Prostate gland (tissue), 2 donors: Measurements from ENCODE around the gene HABP2.

Source experiments
- POLR2AphosphoS5 ChIP-seq: sonication (generic); formaldehyde crosslinking; IDR thresholded peaks from one replicate; pipeline ENCODE4 v1.6.1; 2017; ENCODE audit warnings: antibody characterized with exemption
- TF ChIP-seq, protein P1 (sequence below), 4 experiments: fragments of 200-600 bp in 2 of 4; fragments of 450-650 bp in 2 of 4; sonication (generic) in 2 of 4; IDR thresholded peaks; 1 replicate in 3 of 4; 2 replicates in 1 of 4; pipeline ENCODE4 v1.5.1; 2016 to 2019; ENCODE audit warnings: antibody characterized with exemption in 4 of 4, mild to moderate bottlenecking in 2 of 4, moderate library complexity in 2 of 4

DNA sequence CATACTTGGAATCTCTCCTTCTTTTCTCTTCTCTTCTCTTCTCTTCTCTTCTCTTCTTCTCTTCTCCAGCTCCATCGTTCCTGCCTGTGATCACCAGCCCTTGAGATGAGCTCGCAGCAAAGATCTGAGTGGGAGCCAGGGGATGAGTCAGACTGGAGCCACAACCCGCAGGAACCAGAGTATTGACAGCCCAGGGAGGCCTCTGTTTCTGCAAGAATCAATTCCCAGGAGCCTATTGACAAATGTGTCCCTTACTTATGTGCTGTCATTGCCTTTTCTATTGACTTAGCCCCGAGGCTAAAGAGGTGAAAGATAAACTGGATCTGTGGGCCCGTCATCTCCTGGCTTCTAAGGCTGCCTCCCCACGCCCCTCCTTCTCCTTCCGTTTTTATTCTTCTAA, 13.1 kb upstream of the HABP2 start:
- no peak for TF ChIP-seq POLR2AphosphoS5
- TF ChIP-seq, protein P1, sequence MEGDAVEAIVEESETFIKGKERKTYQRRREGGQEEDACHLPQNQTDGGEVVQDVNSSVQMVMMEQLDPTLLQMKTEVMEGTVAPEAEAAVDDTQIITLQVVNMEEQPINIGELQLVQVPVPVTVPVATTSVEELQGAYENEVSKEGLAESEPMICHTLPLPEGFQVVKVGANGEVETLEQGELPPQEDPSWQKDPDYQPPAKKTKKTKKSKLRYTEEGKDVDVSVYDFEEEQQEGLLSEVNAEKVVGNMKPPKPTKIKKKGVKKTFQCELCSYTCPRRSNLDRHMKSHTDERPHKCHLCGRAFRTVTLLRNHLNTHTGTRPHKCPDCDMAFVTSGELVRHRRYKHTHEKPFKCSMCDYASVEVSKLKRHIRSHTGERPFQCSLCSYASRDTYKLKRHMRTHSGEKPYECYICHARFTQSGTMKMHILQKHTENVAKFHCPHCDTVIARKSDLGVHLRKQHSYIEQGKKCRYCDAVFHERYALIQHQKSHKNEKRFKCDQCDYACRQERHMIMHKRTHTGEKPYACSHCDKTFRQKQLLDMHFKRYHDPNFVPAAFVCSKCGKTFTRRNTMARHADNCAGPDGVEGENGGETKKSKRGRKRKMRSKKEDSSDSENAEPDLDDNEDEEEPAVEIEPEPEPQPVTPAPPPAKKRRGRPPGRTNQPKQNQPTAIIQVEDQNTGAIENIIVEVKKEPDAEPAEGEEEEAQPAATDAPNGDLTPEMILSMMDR (IDR thresholded peaks at IDR 0.05) = no peak
